Hepatocyte (in vitro differentiated cells): ENCODE measurements around the gene VAV3.

Experiments
- CTCF ChIP-seq: fragments of 200-600 bp; sonication (generic); IDR thresholded peaks from 2 replicates; pipeline ENCODE4 v1.5.1; 2016; ENCODE audit warnings: antibody characterized with exemption, mild to moderate bottlenecking; ENCODE audit not compliant: poor library complexity
- EZH2 ChIP-seq: fragments of 200-600 bp; sonication (generic); IDR thresholded peaks from 2 replicates; pipeline ENCODE4 v1.6.1; 2016; ENCODE audit warnings: antibody characterized with exemption, mild to moderate bottlenecking, borderline replicate concordance
- EZH2phosphoT487 ChIP-seq: fragments of 200-600 bp; sonication (generic); IDR thresholded peaks from one replicate; pipeline ENCODE4 v1.6.1; 2018; ENCODE audit warnings: antibody characterized with exemption, mild to moderate bottlenecking, low read depth, moderate library complexity; ENCODE audit not compliant: unreplicated experiment, severe bottlenecking

GRCh38 chr1:107533436-107533835 is 431.5 kb downstream of the VAV3 start:
- no peak for TF ChIP-seq EZH2phosphoT487
- no peak for TF ChIP-seq CTCF
- no peak for TF ChIP-seq EZH2
